DND-41 (cell line): Measurements from ENCODE around the gene EEFSEC.

Source experiments
- ATAC-seq: fragments of 200-7000 bp; cut with Tn5 transposase; 3 replicates; pipeline ENCODE4 v1.9.1; 2021; ENCODE audit warnings: low read depth; ENCODE audit not compliant: insufficient read depth
- DNase-seq: peaks from one replicate; pipeline ENCODE4 v3.0.0-alpha.2; 2020
- H2AFZ ChIP-seq: 2 replicates; pipeline ENCODE4 v1.6.0; 2012; ENCODE audit warnings: low read depth, low read length
- H3K27ac ChIP-seq: 2 replicates; pipeline ENCODE4 v1.5.1; 2012; ENCODE audit warnings: low read length, inconsistent platforms
- H3K27me3 ChIP-seq: fragments of 200-600 bp; sonication (generic); 2 replicates; pipeline ENCODE4 v1.6.0; 2012; ENCODE audit warnings: low read length, mild to moderate bottlenecking, inconsistent platforms; ENCODE audit not compliant: insufficient read depth, poor library complexity
- H3K36me3 ChIP-seq: 2 replicates; pipeline ENCODE4 v1.5.1; 2012; ENCODE audit warnings: low read length, inconsistent platforms; ENCODE audit not compliant: insufficient read depth
- H3K4me1 ChIP-seq: 2 replicates; pipeline ENCODE4 v1.5.1; 2012; ENCODE audit warnings: mild to moderate bottlenecking, low read length; ENCODE audit not compliant: insufficient read depth
- H3K4me2 ChIP-seq: 2 replicates; pipeline ENCODE4 v1.6.0; 2012; ENCODE audit warnings: mild to moderate bottlenecking, moderate library complexity, low read length, inconsistent platforms; ENCODE audit not compliant: insufficient read depth
- H3K4me3 ChIP-seq, 2 experiments: fragments of 200-600 bp in 1 of 2; shearing (Covaris generic) in 1 of 2; 2 replicates each; pipeline ENCODE4 v1.5.1; 2012 to 2016; ENCODE audit warnings: inconsistent platforms in 2 of 2, low read length in 2 of 2, mild to moderate bottlenecking in 2 of 2, low read depth in 1 of 2, moderate library complexity in 1 of 2
- H3K79me2 ChIP-seq: 2 replicates; pipeline ENCODE4 v1.6.0; 2012; ENCODE audit warnings: low read length, inconsistent platforms; ENCODE audit not compliant: insufficient read depth
- H3K9ac ChIP-seq: 2 replicates; pipeline ENCODE4 v1.6.0; 2012; ENCODE audit warnings: low read depth, mild to moderate bottlenecking, inconsistent platforms, low read length, moderate library complexity
- H3K9me3 ChIP-seq: 2 replicates; pipeline ENCODE4 v1.5.1; 2012; ENCODE audit warnings: low read length, moderate library complexity, mild to moderate bottlenecking, inconsistent platforms; ENCODE audit not compliant: insufficient read depth, severe bottlenecking
- H4K20me1 ChIP-seq: 2 replicates; pipeline ENCODE4 v1.6.0; 2012; ENCODE audit warnings: low read length; ENCODE audit not compliant: insufficient read depth
- EZH2 ChIP-seq: IDR thresholded peaks from 3 replicates; pipeline ENCODE4 v1.6.1; 2012; ENCODE audit warnings: borderline replicate concordance, low read depth, mild to moderate bottlenecking, moderate library complexity, low read length, inconsistent platforms; ENCODE audit not compliant: severe bottlenecking
- TF ChIP-seq, protein P1 (sequence below): IDR thresholded peaks from 2 replicates; pipeline ENCODE4 v1.5.1; 2012; ENCODE audit warnings: borderline replicate concordance, low read length, moderate library complexity, mild to moderate bottlenecking; ENCODE audit not compliant: poor library complexity, severe bottlenecking; ENCODE audit errors: extremely low read depth

EEFSEC gene

DNA sequence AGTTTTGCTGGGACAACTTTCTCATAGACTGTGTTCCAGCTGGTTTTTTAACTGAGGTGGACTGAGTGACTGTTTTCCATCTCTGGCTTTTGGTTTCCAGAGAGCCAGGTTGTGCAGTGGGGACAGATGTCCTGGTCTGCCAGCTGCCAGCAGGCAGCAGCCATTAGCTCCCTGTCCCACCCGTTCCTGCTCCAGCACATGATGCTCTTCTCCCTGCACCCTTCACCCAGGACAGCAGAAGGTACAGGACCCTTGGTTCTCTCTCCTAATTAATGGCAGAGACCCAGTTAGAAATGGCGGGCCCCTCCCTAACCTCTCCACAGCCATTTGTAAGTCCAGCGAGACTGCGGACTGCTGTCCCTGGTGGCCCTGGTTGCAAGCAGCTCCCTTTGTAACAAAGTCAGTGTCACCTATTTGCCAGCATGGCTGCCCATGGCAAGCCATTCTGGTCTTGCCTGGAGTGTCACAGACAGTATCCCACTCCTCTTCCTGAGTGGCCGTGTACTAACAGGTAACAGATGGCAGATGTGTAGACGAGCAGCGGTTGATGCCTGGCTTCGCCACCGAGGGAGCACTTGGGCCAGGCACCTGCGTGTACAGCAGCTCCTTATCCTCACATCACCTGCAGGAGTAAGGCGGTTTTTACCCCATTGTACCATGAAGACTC lies 165.1 kb downstream of the EEFSEC start:
- DNase-seq (no peak), ATAC-seq (no peak)
- Histone ChIP-seq H3K4me2 (no peak overlapping the region), H2AFZ (no peak overlapping the region), H3K9me3 (no peaks in the 10 kb centered on the region), H3K79me2 (no peaks in the 10 kb centered on the region), H3K4me3 (no peak overlapping the region), H3K27me3 (no peaks in the 10 kb centered on the region), H3K4me1 (peaks cover 44% of the 10 kb centered on the region), H3K27ac (no peak overlapping the region), H3K36me3 (peaks cover 5% of the 10 kb centered on the region; the same call in 1 of the 2 replicates), H4K20me1 (peaks cover 7% of the 10 kb centered on the region), H3K9ac (no peak overlapping the region)
- TF ChIP-seq, protein P1, sequence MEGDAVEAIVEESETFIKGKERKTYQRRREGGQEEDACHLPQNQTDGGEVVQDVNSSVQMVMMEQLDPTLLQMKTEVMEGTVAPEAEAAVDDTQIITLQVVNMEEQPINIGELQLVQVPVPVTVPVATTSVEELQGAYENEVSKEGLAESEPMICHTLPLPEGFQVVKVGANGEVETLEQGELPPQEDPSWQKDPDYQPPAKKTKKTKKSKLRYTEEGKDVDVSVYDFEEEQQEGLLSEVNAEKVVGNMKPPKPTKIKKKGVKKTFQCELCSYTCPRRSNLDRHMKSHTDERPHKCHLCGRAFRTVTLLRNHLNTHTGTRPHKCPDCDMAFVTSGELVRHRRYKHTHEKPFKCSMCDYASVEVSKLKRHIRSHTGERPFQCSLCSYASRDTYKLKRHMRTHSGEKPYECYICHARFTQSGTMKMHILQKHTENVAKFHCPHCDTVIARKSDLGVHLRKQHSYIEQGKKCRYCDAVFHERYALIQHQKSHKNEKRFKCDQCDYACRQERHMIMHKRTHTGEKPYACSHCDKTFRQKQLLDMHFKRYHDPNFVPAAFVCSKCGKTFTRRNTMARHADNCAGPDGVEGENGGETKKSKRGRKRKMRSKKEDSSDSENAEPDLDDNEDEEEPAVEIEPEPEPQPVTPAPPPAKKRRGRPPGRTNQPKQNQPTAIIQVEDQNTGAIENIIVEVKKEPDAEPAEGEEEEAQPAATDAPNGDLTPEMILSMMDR: no peak
- TF ChIP-seq EZH2: no peak

- DNase-seq: no peak
- H3K9ac ChIP-seq: no peak overlapping the region
- no peaks in the 10 kb centered on the region for H3K27me3 ChIP-seq
- no peak for ATAC-seq
- no peaks in the 10 kb centered on the region for H3K79me2 ChIP-seq
- H3K27ac ChIP-seq: no peak overlapping the region
- no peak overlapping the region for H3K4me3 ChIP-seq
- H3K4me1 ChIP-seq: peaks cover 37% of the 10 kb centered on the region
- TF ChIP-seq EZH2: no peak
- TF ChIP-seq, protein P1: no peak
- peaks cover 5% of the 10 kb centered on the region; the same call in 1 of the 2 replicates for H3K36me3 ChIP-seq
- no peaks in the 10 kb centered on the region for H3K9me3 ChIP-seq
- H3K4me2 ChIP-seq: no peak overlapping the region
- H2AFZ ChIP-seq: no peak overlapping the region
- H4K20me1 ChIP-seq: peaks cover 6% of the 10 kb centered on the region
Measured at GRCh38 chr3:128319107-128319506, 165.8 kb downstream of the EEFSEC start.

DNA sequence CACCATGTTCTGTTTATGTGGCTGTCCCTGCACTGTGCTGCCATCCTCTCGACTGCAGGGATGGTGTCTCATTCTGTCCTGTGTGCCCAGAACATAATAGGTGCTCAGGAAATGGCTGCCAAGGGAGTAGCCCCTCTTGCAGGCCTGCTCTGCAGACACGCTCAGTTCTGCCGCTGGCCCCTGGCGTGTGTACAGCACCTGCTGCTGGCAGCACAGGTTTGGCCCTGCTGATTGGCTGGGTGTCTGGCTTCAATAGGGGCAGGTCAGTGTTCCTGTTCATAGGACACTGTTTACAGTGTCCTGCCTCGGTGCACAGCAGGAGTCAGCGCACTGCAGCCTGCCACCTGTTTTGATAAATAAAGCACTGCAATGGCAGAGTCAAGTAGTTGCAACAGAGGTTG lies 166.5 kb downstream of the EEFSEC start:
- Histone ChIP-seq H3K9me3 (no peaks in the 10 kb centered on the region), H3K27me3 (no peaks in the 10 kb centered on the region), H3K9ac (no peak overlapping the region), H3K4me1 (peaks cover 35% of the 10 kb centered on the region), H4K20me1 (peaks cover 6% of the 10 kb centered on the region), H3K4me2 (no peak overlapping the region), H2AFZ (no peak overlapping the region), H3K79me2 (no peaks in the 10 kb centered on the region), H3K36me3 (peaks cover 5% of the 10 kb centered on the region; the same call in 1 of the 2 replicates), H3K4me3 (no peak overlapping the region), H3K27ac (no peak overlapping the region)
- ATAC-seq: no peak
- no peak for TF ChIP-seq EZH2
- TF ChIP-seq, protein P1: no peak
- DNase-seq: no peak
